Activated T-cell treated with anti-CD3 and anti-CD28 coated beads, Interleukin-2, amount 50 U/mL, for 1 hour (primary cell): Measurements from ENCODE around the gene TBL3.
A peak's percentile ranks its signal among the peaks of the same experiment; 100 is the strongest.

Experiments
- DNase-seq: peaks from one replicate; pipeline ENCODE4 v3.0.0-alpha.2; 2020

The TBL3 gene

GRCh38 chr16:1984347-1985225, 12.7 kb downstream of the TBL3 start:
- no peak for DNase-seq

GRCh38 chr16:1985466-1986150, 13.8 kb downstream of the TBL3 start:
- no peak for DNase-seq

- DNase-seq: no peak
Observed at GRCh38 chr16:1987198-1987597, 15.3 kb downstream of the TBL3 start.

- no peak for DNase-seq
Observed at GRCh38 chr16:1989209-1990100, 17.6 kb downstream of the TBL3 start, which contains the start of gene SYNGR3. Gene SYNGR3, plus strand, starts transcription at chr16:1989970. Its CDS starts 133 bp downstream, at chr16:1990103.

- DNase-seq: no peak
Observed at GRCh38 chr16:1990101-1990350, 18.2 kb downstream of the TBL3 start.

- DNase-seq: peak; percentile 57
Observed at GRCh38 chr16:1990351-1991134, 18.7 kb downstream of the TBL3 start.

- peak; percentile 62 for DNase-seq
Observed at GRCh38 chr16:1991135-1991551, 19.3 kb downstream of the TBL3 start.

GRCh38 chr16:1991588-1991947, 19.7 kb downstream of the TBL3 start:
- DNase-seq: no peak

GRCh38 chr16:1991948-1992703, 20.3 kb downstream of the TBL3 start:
- peak; percentile 98 for DNase-seq

- DNase-seq: no peak
Observed at GRCh38 chr16:1992704-1993317, 21.0 kb downstream of the TBL3 start.

GRCh38 chr16:1993731-1994131, 21.9 kb downstream of the TBL3 start:
- no peak for DNase-seq

GRCh38 chr16:1997494-1998359, 25.9 kb downstream of the TBL3 start:
- no peak for DNase-seq

- no peak for DNase-seq
Observed at GRCh38 chr16:1998360-1998835, 26.5 kb downstream of the TBL3 start.

GRCh38 chr16:1998852-1999801, 27.3 kb downstream of the TBL3 start:
- DNase-seq: no peak

- no peak for DNase-seq
Observed at GRCh38 chr16:1999866-2000514, 28.1 kb downstream of the TBL3 start.

- DNase-seq: no peak
Observed at GRCh38 chr16:2001035-2001434, 29.2 kb downstream of the TBL3 start.

GRCh38 chr16:2001456-2002355, 29.9 kb downstream of the TBL3 start:
- DNase-seq: no peak
